Measurements from ENCODE around the gene SBK3.
"Not testable (repeated sequence)": the region's sequence is repeated elsewhere in the genome, so short reads cannot be mapped to it uniquely, and the experiment has no call there.

The SBK3 gene

DNA sequence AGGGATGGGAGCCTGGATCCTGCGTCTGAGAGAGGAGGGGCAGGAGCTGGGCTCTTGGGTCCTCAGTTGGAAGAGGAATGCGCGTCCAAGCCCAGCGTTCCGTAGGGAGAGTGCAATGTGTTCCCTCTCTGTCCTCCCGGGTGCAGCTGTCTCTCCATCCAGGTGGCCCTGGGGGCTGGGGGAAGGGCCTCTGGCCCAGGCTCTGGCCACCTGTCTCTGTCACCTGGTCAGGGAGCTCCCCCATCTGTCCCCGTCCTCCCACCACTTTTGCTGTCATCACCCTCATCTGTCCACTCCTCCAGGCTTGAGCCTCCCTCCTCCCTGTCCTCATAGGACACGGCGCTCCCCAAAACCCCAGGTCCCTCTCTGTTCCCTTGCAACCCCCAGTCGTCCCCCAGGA is 4.7 kb downstream of the SBK3 start:
- no peak for DNase-seq (ENCODE audit: low read depth)

DNA sequence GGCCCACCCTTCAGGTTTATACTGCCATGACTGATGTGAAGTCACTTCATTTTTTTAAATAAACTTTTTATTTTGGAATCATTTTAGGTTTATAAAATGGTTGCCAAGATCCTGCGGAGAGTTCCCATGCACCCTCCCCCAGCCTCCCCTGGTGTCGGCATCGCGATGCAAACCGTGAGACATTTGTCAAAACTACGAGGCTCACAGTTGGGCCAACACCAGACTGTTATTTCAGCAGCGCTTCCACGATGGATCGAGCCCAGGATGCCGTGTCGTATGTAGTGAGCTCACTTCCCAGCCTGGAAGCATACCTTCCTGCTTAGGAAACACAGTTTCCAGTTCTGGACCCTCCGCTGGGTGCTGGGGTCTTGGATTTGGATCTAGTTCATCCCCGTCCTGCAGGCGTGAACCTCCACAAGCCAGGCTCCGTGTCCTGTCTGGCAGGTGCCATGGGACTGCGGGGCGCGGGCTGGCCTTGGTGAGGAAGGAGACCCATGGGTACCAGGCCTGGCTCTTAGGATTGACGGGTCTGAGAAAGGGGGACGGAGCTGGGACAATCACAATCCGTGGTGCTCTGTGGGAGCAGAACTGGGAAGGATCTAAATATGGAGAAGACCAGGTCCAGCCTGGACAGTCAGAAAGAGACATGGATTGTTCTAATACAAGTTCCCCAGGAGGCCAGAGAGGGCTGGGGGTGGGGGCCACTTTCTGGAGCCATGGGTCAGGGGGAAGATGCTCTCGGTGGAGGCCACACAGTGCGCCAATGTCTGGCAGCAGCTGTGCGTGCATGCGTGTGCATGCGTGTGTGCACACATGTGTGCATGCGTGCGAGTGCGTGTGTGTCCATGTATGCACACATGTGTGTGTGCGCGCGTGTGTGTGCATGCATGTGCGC is 6.0 kb downstream of the SBK3 start:
- DNase-seq (ENCODE audit: low read depth), result no peak

DNA sequence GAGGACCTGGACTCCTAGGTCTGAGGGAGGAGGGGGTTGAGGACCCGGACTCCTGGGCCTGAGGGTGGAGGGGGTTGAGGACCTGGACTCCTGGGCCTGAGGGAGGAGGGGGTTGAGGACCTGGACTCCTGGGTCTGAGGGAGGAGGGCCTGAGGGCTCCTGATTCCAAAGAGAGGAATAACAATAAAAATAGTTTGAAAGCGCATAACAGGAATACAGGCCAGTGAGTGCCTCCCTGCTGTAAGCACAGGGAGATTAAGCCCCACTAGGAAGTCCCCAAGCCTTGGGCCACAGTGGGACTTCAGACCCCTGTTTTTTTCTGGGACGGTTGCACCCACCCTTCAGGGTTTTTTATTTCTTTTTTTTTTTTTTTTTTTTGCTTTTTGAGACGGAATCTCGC is 7.2 kb downstream of the SBK3 start:
- no peak for DNase-seq (ENCODE audit: low read depth)

DNA sequence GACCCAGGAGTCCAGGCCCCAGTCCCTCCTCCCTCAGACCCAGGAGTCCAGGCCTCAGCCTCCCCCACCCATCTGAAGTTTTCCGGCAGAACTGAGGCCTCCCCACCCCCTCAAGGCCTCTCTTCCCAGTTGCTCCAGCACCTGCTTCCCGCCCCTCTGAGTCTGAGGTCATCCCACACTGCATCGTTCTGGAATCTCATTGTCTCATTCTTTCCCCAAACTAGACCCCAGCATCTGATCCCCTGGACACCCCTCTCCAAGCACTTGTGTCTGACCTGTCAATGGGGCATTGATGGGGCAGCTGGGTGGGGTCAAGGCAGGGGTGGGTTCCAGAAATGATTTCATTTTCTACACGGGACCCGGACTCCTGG is 7.6 kb downstream of the SBK3 start:
- DNase-seq (ENCODE audit: low read depth), result no peak

DNA sequence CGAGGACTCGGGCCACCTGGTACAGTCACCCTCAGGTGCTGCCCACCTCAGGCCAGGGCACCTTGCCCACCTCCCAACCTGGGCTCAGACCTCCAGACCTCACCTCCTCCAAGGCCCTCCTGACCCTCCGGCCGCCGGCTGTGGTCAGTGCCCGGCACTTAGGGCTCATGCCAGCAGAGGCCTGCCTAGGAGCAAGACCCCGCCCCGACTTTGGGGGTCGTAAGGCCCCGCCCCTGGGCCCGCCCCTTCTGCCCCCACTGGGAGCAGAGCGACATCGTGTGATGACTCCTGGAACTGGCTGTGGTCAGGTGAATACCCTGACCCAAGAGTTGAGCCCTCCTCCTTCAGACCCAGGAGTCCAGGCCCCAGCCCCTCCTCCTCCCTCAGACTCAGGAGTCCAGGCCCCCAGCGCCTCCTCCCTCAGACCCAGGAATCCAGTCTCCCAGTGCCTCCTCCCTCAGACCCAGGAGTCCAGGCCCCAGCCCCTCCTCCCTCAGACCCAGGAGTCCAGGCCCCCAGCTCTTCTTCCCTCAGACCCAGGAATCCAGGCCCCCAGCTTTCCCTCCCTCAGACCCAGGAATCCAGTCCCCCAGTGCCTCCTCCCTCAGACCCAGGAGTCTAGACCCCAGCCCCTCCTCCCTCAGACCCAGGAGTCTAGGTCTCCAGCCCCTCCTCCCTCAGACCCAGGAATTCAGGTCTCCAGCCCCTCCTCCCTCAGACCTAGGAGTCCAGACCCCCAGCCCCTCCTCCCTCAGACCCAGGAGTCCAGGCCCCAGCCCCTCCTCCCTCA is 8.2 kb downstream of the SBK3 start, which contains the start of gene SBK2:
SBK2 (minus strand) TSS at position 183 of the 790 bp plus-strand sequence. CDS start 839 bp downstream, outside the sequence.
- no peak for DNase-seq (ENCODE audit: low read depth)

DNA sequence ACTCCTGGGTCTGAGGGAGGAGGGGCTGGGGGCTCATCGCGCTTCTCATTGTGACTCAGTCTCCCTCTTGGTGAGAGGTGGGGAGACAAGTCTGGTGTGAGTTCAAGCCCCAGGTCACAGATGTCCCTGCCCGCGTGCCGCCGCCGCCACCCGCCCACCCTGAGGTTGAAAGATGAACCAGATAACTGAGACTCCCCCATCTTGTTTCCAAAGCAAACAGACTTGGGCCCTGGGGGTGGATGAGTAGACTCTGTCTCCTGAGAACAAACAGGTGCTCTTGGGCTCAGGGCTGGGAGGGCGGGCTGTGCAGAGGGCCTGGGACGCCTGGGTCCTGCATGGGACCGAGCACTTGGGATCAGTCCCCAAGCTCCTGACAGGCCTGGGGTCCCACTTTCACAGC is 9.0 kb downstream of the SBK3 start:
- DNase-seq (ENCODE audit: low read depth), result no peak

DNA sequence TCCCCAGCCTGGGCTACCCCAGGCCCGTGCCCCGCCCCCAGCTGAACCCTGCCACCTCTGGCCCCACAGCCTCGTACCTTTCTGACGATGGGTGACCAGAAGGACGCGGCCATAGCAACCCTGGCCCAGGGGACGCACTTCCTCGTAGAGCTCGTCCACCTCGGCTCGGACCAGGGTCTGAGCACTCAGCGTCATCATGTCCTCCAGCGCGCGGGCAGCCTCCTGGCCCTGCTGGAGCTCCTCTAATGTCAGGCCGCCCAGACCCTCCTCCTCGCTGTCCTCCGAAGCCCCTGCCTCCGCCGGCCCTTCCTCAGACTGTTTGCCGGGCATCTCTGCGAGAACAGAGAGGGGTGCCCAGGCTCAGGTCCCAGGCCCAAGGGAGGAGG is 9.4 kb downstream of the SBK3 start:
- no peak for DNase-seq (ENCODE audit: low read depth)

DNA sequence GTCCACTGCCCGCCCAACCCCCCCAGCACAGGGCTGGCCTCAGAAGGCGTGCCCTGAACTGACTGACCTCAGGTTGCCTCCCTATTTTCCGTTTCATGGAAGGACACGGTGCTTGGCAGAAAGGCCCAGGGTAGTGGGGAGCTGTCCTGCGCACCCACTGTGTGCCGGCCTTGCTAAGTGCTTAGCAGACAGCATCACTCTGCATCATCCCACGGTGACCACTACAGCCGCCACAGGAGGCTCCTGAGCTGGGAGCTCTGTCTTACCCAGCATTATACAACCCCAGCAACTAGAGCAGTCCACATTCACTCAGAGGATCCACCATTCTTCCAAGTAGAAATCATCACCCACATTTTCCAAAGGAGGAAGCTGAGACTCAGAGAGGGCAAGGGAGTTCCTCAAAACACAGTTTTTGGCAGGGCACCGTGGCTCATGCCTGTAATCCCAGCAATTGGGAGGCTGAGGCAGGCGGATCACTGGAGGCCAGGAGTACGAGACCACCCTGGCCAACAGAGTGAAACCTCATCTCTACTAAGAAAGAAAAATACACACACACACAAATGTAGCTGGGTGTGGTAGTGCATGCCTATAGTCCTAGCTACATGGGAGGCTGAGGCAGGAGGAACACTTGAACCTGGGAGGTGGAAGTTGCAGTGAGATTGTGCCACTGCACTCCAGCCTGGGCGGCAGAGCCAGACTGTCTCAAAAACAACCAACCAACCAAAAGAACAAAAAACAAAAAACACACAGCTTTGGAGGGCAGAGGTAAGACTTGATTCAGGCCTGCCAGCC is 10.0 kb downstream of the SBK3 start:
- DNase-seq (ENCODE audit: low read depth), result no peak

DNA sequence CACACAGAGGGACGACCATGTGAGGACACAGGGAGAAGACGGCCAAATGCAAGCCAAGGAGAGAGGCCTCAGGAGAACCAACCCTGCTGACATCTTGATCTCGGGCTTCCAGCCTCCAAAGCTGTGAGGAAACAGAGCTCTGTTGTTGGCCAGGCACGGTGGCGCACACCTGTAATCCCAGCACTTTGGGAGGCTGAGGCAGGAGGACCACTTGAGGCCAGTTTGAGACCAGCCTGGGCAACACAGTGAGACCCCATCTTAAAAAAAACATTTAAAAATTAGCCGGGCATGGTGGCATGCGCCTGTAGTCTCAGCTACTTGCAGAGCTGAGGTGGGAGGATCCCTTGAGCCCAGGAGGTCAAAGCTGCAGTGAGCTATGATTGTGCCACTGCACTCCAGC is 11.1 kb downstream of the SBK3 start:
- DNase-seq (ENCODE audit: low read depth), result not testable (repeated sequence)

DNA sequence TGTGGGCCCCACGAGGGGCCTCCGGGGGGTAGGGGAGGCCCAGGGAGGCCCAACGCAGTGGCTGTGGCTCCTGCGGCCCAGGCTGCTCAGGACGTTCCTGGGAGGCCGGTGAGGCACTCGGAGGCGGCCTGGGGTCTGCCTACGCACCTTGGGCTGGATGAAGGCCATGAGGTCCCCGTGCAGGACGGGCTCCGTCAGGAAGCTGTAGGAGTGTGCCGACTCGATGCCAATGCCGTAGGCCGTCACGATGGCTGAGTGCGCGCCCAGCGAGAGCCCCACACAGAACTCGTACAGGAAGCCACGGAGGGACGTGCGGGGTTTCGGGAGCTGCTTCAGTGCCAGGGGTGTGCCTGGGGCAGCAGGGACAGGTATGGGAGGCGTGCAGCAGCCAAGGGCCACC is 14.3 kb downstream of the SBK3 start:
- no peak for DNase-seq (ENCODE audit: low read depth)

DNA sequence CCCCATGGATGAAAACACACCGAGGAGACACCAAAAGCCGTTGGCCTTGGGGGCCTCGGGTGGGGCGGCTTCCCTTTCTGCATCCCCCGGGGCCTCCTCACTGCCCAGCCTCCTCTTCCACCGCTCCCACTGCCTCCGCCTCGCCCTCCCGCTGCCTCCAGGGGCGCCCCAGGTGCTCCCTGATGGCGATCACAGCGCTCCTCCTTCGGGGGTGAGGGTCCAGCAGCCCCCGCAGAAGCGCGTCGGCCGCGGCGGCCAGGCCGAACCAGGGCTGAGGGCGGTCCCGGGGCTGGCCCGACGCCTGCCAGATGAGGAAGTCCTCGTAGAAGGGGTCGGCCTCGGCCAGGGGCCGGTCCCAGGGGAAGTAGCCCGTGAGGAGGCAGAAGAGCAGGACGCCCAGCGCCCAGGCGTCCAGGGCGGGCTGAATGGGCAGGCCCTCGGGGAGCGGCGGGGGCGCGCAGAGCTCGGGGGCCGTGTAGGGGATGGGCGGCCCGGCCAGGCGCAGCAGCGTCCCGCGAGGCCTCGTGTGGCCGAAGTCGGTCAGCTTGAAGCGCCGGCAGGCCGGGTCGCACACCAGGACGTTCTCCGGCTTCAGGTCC is 15.6 kb downstream of the SBK3 start:
- no peak for DNase-seq (ENCODE audit: low read depth)

DNA sequence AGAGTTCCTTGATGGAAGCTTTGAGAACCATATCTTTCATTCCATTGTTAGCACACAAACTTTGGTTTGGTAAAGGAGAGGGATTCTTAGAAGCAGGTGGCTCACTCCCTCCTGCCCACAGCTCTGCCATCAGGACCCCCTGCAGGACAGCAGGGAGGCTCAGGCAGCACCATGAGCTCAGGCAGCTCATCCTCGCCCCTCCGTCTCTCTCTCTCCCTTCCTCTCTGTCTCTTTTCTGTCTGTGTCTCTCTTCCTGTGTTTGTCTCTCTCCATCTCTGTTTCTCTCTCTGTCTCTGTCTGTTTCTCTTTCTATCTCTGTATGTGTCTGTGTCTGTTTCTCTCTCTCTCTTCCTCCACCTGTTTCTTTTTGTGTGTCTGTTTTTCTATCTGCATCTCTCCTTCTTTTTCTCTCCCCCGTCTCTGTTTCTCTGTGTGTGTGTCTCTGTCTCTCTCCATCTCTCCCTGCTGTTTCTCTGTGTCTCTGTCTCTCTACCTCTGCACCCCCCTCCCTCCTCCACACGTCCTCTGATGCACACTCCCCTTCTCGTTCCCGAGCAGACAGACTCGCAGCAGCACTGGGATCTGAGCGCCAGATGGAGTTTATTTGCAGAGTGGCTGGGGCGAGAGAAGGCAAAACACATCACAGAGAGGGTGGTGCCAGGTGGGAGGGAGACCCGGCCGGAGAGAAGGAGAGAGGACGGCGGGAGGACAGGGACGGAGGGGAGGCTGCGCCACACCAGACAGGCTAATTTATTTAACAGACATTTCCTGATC is 17.1 kb downstream of the SBK3 start:
- DNase-seq (ENCODE audit: low read depth), result no peak

DNA sequence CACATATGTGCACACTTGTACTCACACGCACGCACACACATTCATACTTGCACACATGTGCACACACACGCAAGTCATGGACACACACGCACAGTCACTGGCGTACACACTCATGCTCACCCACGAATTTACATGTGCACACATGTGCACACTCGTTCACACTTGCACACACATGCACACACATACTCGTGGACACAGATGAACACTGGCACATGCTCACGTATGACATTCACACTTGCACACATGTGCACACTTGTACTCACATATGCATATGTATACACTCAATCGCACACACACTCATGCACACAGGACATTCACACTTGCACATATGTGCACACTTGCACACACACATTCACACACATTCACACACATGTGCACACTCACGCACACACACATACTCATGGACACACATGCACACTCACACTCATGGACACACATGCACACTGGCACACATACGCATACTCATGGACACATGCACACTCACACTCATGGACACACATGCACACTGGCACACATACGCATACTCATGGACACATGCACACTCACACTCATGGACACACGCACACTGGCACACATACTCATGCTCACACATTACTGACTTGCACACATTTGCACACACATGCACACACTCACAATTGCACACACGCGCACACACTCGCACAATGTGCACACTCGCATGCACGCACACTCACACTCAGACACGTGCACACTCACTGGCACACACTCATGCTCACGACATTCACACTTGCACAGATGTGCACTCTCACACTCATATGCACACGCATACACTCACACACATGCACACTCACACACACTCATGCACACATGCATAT is 17.9 kb downstream of the SBK3 start:
- no peak for DNase-seq (ENCODE audit: low read depth)

DNA sequence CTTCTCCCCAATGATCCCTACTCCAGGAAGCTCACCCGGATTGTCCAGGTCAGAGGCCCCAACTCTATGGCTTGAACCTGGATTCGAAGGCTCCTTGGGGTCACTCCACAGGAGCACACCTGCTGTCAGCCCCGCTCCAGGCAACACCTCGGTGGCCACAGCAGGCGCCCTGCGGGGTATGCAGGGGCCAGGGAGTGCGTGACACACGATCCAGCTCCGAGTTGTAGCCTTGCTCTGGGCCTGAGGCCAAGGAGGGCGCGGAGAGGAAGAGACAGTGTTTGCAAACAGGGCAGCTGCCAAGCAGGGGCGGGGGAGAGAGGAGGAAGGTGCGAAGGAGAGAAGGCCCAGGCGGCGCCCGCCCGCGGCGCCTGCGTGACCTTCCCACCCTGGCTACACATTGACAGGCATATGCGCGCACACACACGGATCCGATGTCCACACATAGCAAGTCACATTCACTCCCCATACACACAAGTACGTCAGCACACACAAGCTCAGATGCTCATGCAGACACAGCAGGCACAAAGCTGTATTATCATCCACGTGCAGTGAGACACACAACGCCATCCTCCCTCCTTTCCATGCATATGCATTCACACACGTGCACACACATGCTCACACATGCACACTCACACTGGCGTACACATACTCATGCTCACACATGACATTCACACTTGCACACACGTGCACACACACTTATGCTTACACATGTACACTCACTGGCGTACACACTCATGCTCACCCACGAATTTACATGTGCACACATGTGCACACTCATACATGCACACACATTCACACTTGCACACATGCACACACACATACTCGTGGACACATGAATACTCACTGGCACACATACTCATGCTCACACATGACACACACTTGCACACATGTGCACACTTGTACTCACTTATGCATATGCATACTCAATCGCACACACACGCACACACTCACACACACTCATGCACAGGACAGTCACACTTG is 18.8 kb downstream of the SBK3 start:
- no peak for DNase-seq (ENCODE audit: low read depth)

DNA sequence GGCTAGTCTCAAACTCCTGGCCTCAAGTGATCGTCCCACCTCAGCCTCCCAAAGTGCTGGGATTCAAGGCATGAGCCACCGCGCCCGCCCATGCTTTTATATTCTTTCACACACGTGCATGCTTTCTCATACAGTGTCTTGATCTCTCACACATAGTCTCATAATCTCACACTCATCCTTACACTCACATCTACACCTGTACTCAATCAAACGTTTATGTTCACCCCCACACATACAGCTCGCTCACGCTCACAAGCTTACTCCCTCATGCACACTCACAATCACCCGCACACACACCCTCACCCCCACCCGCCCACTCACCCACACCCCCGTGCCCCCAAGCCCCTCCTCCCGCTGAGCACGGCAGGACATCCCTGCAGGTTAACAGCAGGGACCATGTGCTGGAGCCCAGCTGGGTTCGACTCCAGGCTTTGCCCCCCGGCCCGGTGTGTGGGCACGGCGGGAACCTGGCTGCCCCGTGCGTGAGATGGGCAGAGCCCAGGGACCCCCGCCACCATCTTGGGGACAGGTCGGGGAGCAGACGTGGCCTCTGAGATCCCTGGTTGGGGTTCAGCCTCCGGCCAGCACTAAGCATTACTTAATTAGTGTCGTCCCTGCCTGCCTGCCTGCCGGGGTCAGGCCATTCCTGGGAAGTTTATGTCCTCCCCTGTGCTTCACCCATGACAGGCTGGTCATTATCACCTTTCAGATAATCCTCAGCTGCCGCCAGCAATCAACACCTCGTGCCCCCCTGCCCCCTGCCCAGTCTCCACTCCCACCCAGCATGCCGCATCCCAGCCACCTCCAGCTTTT is 19.8 kb downstream of the SBK3 start:
- no peak for DNase-seq (ENCODE audit: low read depth)

DNA sequence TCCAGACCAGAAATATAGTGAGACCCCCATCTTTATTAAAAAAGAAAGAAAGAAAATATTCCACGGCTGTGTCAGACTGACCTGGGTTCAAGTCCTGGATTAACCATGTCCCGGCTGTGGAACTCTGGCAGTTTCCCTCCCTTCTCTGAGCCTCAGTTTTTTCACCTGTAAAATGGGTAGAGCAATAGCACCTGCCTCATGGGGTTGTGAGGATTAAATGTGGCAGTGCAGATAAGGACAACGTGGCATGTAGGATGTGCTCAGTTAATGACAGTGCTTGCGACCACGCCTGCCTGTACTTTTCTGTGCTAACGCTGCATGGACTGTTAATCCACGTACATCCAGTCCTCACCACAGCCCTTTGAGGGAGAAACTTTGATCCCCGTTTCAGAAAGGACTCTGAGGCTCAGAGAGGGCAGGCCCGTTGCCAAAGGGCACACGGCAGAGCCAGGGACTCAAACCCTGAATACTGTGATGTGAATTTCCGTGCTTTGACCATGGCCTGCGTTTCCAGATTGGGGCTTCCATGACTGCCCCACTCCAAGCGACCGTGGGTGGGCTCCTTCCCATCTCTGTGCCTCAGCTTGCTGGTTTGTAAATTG is 24.6 kb downstream of the SBK3 start:
- DNase-seq (ENCODE audit: low read depth), result no peak

DNA sequence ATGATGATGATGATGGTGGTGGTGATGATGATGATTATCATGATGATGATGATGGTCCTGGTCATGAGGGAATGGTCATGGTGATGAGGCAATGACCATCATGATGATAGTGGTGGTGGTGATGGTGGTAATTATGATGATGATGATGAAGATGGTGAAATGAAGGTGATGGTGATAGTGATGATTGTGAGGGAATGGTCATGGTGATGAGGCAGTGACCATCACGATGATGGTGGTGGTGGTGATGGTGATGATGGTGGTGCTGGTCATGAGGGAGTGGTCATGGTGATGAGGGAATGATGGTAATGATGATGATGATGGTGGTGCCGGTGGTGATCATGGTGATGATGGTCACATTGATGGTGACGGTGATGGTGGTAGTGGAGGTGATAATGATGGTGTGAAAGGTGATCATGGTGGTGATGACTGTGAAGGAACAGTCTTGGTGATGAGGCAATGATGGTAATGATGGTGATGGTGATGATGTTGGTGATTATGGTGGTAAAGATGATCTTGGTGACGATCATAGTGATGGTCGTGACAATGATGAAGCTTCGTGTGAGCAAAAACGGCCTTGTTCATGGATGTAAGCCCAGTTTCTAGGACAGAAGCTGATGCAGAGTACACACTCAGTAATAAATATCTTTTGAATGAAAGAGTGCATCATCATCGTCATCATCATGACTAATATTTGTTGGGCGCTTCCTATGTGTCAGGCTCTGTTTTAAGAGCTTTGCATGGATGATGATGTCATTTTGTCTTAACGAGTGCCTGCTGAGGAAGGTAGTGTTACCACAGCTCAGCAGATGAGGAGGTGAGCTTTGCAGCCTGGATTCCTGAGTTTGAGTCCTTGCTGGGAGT is 25.7 kb downstream of the SBK3 start:
- DNase-seq (ENCODE audit: low read depth), result no peak

Data from stimulated activated CD8-positive, alpha-beta memory T cell treated with anti-CD3 and anti-CD28 coated beads, Interleukin-12 subunit alpha, Interleukin-12 subunit beta, amount 100 ng/mL, for 4 hours (primary cell).